ENCODE results near the gene PTN. TPM values are rescaled to one million over a fixed set of nuclear protein-coding genes. Genes with fewer than 3 reads are reported as not detected.

PTN gene
- polyA plus RNA-seq, 3 donors: not detected

DNA sequence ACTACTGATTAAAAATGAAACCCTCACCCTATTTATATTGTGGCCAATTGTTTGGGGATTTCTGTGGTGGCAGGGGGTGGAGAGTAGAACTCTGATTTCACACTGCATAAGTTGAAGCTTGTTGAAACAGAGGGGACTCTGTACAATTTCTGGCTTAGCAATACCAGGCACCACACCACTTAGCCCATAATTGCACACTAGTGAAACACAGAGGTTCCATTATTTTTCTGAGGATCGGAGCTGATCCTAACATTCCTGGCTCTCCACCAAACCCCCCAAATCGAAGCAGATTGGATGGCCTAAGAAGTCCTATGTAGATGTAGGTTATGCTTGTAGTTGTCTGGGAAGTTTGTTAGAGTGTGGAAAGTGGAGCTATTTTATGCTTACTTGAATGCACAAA lies 47.0 kb downstream of the PTN start:
- Histone ChIP-seq H3K4me2 (replicated peaks; ENCODE audit: extremely low read depth, low read length, poor library complexity, severe bottlenecking) (no peak overlapping the region), H3K36me3 (replicated peaks in 1 of 2; ENCODE audit: control insufficient read depth in 1 of 2, insufficient read depth in 2 of 2, low read length in 2 of 2) (no peaks in the 10 kb centered on the region), H4K20me1 (ENCODE audit: insufficient read depth, low read length) (no peaks in the 10 kb centered on the region), H3K27me3 (ENCODE audit: control insufficient read depth in 2 of 2, insufficient read depth in 2 of 2, low read length in 2 of 2) (no peaks in the 10 kb centered on the region), H2AFZ (ENCODE audit: insufficient read depth, low read depth, low read length, poor library complexity, severe bottlenecking) (no peak overlapping the region), H3K4me1 (ENCODE audit: control insufficient read depth in 1 of 2, insufficient read depth in 2 of 2, low read length in 2 of 2) (no peaks in the 10 kb centered on the region), H3K9ac (ENCODE audit: insufficient read depth, low read length, poor library complexity, severe bottlenecking) (no peak overlapping the region), H3K27ac (ENCODE audit: low read depth in 1 of 2, low read length in 2 of 2) (no peak overlapping the region), H3K79me2 (ENCODE audit: insufficient read depth, low read length) (no peaks in the 10 kb centered on the region), H3K9me3 (replicated peaks in 1 of 2; ENCODE audit: control insufficient read depth in 1 of 2, insufficient read depth in 1 of 2, low read length in 2 of 2) (peaks cover 0 to 3% of the 10 kb centered on the region in 2 donors), H3K4me3 (replicated peaks in 1 of 3; ENCODE audit: low read depth in 2 of 3, low read length in 3 of 3) (no peak overlapping the region)
- Mint-ChIP-seq H3K36me3 (no peaks in the 10 kb centered on the region), H3K9me3 (peaks cover 0 to 4% (median 0%) of the 10 kb centered on the region in 7 donors), H3K27ac (no peak overlapping the region), H3K4me1 (no peaks in the 10 kb centered on the region), H3K4me3 (no peak overlapping the region), H3K27me3 (ENCODE audit: low read depth in 3 of 3) (peaks cover 0 to 2% (median 0%) of the 10 kb centered on the region in 3 donors)
- TF ChIP-seq, protein P1, sequence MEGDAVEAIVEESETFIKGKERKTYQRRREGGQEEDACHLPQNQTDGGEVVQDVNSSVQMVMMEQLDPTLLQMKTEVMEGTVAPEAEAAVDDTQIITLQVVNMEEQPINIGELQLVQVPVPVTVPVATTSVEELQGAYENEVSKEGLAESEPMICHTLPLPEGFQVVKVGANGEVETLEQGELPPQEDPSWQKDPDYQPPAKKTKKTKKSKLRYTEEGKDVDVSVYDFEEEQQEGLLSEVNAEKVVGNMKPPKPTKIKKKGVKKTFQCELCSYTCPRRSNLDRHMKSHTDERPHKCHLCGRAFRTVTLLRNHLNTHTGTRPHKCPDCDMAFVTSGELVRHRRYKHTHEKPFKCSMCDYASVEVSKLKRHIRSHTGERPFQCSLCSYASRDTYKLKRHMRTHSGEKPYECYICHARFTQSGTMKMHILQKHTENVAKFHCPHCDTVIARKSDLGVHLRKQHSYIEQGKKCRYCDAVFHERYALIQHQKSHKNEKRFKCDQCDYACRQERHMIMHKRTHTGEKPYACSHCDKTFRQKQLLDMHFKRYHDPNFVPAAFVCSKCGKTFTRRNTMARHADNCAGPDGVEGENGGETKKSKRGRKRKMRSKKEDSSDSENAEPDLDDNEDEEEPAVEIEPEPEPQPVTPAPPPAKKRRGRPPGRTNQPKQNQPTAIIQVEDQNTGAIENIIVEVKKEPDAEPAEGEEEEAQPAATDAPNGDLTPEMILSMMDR (IDR thresholded peaks at IDR 0.05): no peak
- WGBS (ENCODE audit: insufficient coverage): no CpG with 5 or more reads among the region's 2 CpGs
- intact Hi-C loops (cut with micrococcal nuclease): no loop called here
- no peak for DNase-seq

DNA sequence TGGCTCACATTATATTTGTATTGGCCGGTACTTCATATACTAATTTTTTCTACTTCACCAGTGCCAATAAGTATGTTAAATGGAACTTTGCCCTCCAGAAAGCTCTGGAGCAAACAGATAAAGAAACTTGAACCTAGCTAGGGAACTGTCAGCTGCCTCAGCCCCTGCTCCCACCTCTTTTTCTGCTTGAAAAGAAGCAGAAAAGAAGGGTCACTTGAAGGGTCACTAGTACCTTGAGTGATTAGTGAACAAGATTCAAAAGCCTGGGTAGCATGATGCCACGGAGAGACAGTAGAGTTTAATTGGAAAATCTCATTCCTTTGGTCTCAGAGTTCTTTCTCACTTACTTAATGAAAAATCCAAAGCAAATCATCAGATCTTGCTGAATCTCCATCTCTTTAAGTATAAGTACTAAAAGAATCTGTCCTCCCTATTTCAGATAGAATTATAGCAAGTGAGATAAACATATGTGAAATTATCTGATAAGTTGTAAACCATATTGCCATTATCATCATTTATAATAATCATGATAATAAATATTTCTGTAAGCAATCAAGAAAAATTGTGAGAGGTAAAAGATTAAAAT lies 47.7 kb downstream of the PTN start:
- Histone ChIP-seq H2AFZ (ENCODE audit: insufficient read depth, low read depth, low read length, poor library complexity, severe bottlenecking) (no peak overlapping the region), H3K9me3 (replicated peaks in 1 of 2; ENCODE audit: control insufficient read depth in 1 of 2, insufficient read depth in 1 of 2, low read length in 2 of 2) (peaks cover 0 to 3% of the 10 kb centered on the region in 2 donors), H3K27ac (ENCODE audit: low read depth in 1 of 2, low read length in 2 of 2) (no peak overlapping the region), H3K36me3 (replicated peaks in 1 of 2; ENCODE audit: control insufficient read depth in 1 of 2, insufficient read depth in 2 of 2, low read length in 2 of 2) (no peaks in the 10 kb centered on the region), H3K9ac (ENCODE audit: insufficient read depth, low read length, poor library complexity, severe bottlenecking) (no peak overlapping the region), H3K27me3 (ENCODE audit: control insufficient read depth in 2 of 2, insufficient read depth in 2 of 2, low read length in 2 of 2) (no peaks in the 10 kb centered on the region), H4K20me1 (ENCODE audit: insufficient read depth, low read length) (no peaks in the 10 kb centered on the region), H3K79me2 (ENCODE audit: insufficient read depth, low read length) (no peaks in the 10 kb centered on the region), H3K4me1 (ENCODE audit: control insufficient read depth in 1 of 2, insufficient read depth in 2 of 2, low read length in 2 of 2) (no peaks in the 10 kb centered on the region), H3K4me3 (replicated peaks in 1 of 3; ENCODE audit: low read depth in 2 of 3, low read length in 3 of 3) (no peak overlapping the region), H3K4me2 (replicated peaks; ENCODE audit: extremely low read depth, low read length, poor library complexity, severe bottlenecking) (no peak overlapping the region)
- peaks cover 0 to 4% (median 0%) of the 10 kb centered on the region in 7 donors for H3K9me3 Mint-ChIP-seq
- peaks cover 0 to 2% (median 0%) of the 10 kb centered on the region in 3 donors for H3K27me3 Mint-ChIP-seq (ENCODE audit: low read depth in 3 of 3)
- H3K4me3 Mint-ChIP-seq: no peak overlapping the region
- TF ChIP-seq, protein P1 (IDR thresholded peaks at IDR 0.05): no peak
- DNase-seq: no peak
- WGBS (ENCODE audit: insufficient coverage): no CpG with 5 or more reads among the region's 2 CpGs
- H3K4me1 Mint-ChIP-seq: no peaks in the 10 kb centered on the region
- intact Hi-C loops (cut with micrococcal nuclease): no loop called here
- peak overlapping the region in 1 of 7 donors; percentile 26 for H3K27ac Mint-ChIP-seq
- no peaks in the 10 kb centered on the region for H3K36me3 Mint-ChIP-seq

Measured in CD14-positive monocyte (primary cell).